ENCODE measurements around the gene SRRM3.

The SRRM3 gene

GRCh38 chr7:76182225-76182960 lies 19.3 kb upstream of the SRRM3 start:
- Histone ChIP-seq H3K79me2 (ENCODE audit: insufficient read depth, low read length) (no peaks in the 10 kb centered on the region), H3K4me2 (ENCODE audit: low read length) (no peak overlapping the region), H3K4me1 (ENCODE audit: insufficient read depth, low read length, severe bottlenecking) (no peaks in the 10 kb centered on the region), H3K36me3 (ENCODE audit: insufficient read depth, low read length) (no peaks in the 10 kb centered on the region), H3K27ac (ENCODE audit: low read depth, low read length, poor library complexity, severe bottlenecking) (no peak overlapping the region), H3K9ac (ENCODE audit: low read length) (no peak overlapping the region), H2AFZ (ENCODE audit: low read length) (no peak overlapping the region), H3F3A (ENCODE audit: insufficient read depth, low read length) (no peaks in the 10 kb centered on the region), H3K9me2 (ENCODE audit: low read depth, low read length) (no peaks in the 10 kb centered on the region), H4K20me1 (ENCODE audit: insufficient read depth, low read length) (no peaks in the 10 kb centered on the region), H3K4me3 (ENCODE audit: low read depth, low read length, poor library complexity, severe bottlenecking) (no peak overlapping the region), H3K9me3 (ENCODE audit: low read length) (no peaks in the 10 kb centered on the region), H3K27me3 (ENCODE audit: insufficient read depth, low read length) (peaks cover 6% of the 10 kb centered on the region; the same call in 1 of the 2 replicates)
- TF ChIP-seq, protein P1, sequence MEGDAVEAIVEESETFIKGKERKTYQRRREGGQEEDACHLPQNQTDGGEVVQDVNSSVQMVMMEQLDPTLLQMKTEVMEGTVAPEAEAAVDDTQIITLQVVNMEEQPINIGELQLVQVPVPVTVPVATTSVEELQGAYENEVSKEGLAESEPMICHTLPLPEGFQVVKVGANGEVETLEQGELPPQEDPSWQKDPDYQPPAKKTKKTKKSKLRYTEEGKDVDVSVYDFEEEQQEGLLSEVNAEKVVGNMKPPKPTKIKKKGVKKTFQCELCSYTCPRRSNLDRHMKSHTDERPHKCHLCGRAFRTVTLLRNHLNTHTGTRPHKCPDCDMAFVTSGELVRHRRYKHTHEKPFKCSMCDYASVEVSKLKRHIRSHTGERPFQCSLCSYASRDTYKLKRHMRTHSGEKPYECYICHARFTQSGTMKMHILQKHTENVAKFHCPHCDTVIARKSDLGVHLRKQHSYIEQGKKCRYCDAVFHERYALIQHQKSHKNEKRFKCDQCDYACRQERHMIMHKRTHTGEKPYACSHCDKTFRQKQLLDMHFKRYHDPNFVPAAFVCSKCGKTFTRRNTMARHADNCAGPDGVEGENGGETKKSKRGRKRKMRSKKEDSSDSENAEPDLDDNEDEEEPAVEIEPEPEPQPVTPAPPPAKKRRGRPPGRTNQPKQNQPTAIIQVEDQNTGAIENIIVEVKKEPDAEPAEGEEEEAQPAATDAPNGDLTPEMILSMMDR (IDR thresholded peaks at IDR 0.05; ENCODE audit: low read length), result no peak
- TF ChIP-seq EZH2 (IDR thresholded peaks at IDR 0.05; ENCODE audit: borderline replicate concordance, low read length), result no peak

- H3K27me3 ChIP-seq (ENCODE audit: insufficient read depth, low read length), result peaks cover 6% of the 10 kb centered on the region; the same call in 1 of the 2 replicates
Observed at GRCh38 chr7:76185187-76185896, 16.4 kb upstream of the SRRM3 start.

DNA sequence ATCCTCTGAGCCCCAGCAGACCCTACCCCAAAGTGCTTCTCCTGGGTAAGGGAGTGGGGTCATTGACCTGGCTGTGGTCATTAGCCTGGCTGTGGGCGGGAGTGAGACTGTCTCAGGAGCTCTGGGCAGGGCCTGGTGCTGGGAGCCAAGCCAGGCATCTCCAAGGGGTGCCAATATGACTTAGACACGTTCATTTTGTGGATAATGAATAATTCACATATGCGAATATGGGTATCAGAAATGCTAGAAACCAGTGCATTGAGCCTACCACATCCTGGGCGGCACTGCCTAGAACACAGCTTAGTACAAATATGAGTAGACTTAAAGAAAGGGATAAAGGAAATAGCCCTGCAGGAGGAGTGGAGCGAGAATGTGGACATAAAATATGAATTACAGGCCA lies 14.4 kb upstream of the SRRM3 start:
- Histone ChIP-seq H3K27me3 (ENCODE audit: insufficient read depth, low read length) (peaks cover 8% of the 10 kb centered on the region), H3K27ac (ENCODE audit: low read depth, low read length, poor library complexity, severe bottlenecking) (no peak overlapping the region), H4K20me1 (ENCODE audit: insufficient read depth, low read length) (no peaks in the 10 kb centered on the region), H3K79me2 (ENCODE audit: insufficient read depth, low read length) (no peaks in the 10 kb centered on the region), H3K9me2 (ENCODE audit: low read depth, low read length) (no peaks in the 10 kb centered on the region), H3K4me3 (ENCODE audit: low read depth, low read length, poor library complexity, severe bottlenecking) (no peak overlapping the region), H3F3A (ENCODE audit: insufficient read depth, low read length) (no peaks in the 10 kb centered on the region), H3K9me3 (ENCODE audit: low read length) (no peaks in the 10 kb centered on the region), H3K36me3 (ENCODE audit: insufficient read depth, low read length) (no peaks in the 10 kb centered on the region), H3K4me2 (ENCODE audit: low read length) (no peak overlapping the region), H2AFZ (ENCODE audit: low read length) (no peak overlapping the region), H3K4me1 (ENCODE audit: insufficient read depth, low read length, severe bottlenecking) (no peaks in the 10 kb centered on the region), H3K9ac (ENCODE audit: low read length) (no peak overlapping the region)
- no peak for TF ChIP-seq EZH2 (IDR thresholded peaks at IDR 0.05; ENCODE audit: borderline replicate concordance, low read length)
- TF ChIP-seq, protein P1 (IDR thresholded peaks at IDR 0.05; ENCODE audit: low read length), result no peak

More at GRCh38 chr7:76185187-76185896, 16.4 kb upstream of the SRRM3 start:
- H3K9me3 ChIP-seq (ENCODE audit: low read length), result no peaks in the 10 kb centered on the region
- no peak overlapping the region for H3K9ac ChIP-seq (ENCODE audit: low read length)
- H3F3A ChIP-seq (ENCODE audit: insufficient read depth, low read length), result no peaks in the 10 kb centered on the region
- H3K4me2 ChIP-seq (ENCODE audit: low read length), result no peak overlapping the region
- no peaks in the 10 kb centered on the region for H4K20me1 ChIP-seq (ENCODE audit: insufficient read depth, low read length)
- H3K4me3 ChIP-seq (ENCODE audit: low read depth, low read length, poor library complexity, severe bottlenecking), result no peak overlapping the region
- no peak for TF ChIP-seq EZH2 (IDR thresholded peaks at IDR 0.05; ENCODE audit: borderline replicate concordance, low read length)
- TF ChIP-seq, protein P1 (IDR thresholded peaks at IDR 0.05; ENCODE audit: low read length), result no peak
- H3K27ac ChIP-seq (ENCODE audit: low read depth, low read length, poor library complexity, severe bottlenecking), result no peak overlapping the region
- H2AFZ ChIP-seq (ENCODE audit: low read length), result no peak overlapping the region
- H3K9me2 ChIP-seq (ENCODE audit: low read depth, low read length), result no peaks in the 10 kb centered on the region
- no peaks in the 10 kb centered on the region for H3K36me3 ChIP-seq (ENCODE audit: insufficient read depth, low read length)
- no peaks in the 10 kb centered on the region for H3K4me1 ChIP-seq (ENCODE audit: insufficient read depth, low read length, severe bottlenecking)
- H3K79me2 ChIP-seq (ENCODE audit: insufficient read depth, low read length), result no peaks in the 10 kb centered on the region

Data from OCI-LY1 (cell line).